HG03460 (cell line): ENCODE results near the gene MFGE8.
"Not testable (repeated sequence)": the region's sequence is repeated elsewhere in the genome, so short reads cannot be mapped to it uniquely, and the experiment has no call there.

Source experiments
- ATAC-seq: cut with Tn5 transposase; IDR thresholded peaks from one replicate; pipeline ENCODE4 v1.9.1; 2021; ENCODE audit not compliant: unreplicated experiment

Gene MFGE8, protein sequence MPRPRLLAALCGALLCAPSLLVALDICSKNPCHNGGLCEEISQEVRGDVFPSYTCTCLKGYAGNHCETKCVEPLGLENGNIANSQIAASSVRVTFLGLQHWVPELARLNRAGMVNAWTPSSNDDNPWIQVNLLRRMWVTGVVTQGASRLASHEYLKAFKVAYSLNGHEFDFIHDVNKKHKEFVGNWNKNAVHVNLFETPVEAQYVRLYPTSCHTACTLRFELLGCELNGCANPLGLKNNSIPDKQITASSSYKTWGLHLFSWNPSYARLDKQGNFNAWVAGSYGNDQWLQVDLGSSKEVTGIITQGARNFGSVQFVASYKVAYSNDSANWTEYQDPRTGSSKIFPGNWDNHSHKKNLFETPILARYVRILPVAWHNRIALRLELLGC

DNA sequence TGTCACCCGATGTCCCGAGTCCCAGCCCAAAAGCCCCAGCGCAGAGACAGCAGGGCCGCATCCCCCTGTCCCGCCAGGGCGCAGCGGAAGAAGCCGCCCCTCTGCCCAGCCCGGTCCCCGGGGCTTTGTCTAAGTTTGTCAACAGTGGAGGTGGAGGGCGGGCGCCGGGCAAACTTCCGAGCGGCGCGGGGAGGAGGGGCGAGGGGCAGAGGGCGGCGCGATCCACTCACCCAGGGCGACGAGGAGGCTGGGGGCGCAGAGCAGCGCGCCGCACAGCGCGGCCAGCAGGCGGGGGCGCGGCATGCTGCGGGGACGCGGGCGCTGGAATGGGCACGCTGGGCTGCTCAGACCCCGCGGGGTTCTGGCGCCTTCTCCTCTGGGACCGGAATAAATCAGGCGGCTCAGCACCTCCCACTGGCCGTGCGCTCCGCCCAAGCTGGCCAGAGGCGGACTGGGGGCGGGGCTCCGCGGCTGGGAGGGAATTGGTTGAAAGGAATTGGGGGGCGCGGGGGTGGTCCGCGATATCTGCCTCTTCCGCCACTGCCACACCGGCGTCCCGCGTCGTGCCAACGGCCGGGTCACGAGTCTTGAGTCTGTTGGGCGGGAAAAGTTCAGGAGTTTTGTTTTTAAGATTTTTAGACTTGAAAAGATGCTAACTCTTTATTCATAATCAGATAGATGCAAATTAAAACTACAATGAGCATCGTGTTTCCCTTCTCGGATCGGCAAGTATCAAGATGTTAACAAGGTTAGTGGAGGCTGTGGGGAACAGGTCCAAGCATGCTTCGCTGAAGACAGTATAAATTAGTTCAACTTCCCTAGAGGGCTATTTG is at the start of gene MFGE8:
Gene MFGE8 (minus strand): TSS at position 363 of the 833 bp plus-strand sequence. CDS start 60 bp downstream, at position 303.
- peak; percentile 86 for ATAC-seq

DNA sequence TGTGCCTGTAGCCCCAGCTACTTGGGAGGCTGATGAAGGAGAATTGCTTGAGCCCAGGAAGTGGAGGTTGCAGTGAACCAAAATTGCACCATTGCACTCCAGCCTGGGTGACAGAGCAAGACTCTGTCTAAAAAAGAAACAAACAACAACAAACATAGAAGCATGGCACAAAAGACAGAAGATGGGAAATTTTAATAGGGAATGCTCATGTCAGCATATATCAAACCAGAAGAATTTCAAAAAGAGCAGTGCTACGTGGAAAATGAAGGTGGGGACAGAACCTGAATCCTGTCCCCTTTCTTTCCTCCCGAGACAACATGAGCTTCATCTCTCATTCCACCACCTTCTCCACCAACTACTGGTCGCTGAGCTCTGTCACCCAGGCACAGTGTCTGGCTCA is 46.3 kb upstream of the MFGE8 start:
- no peak for ATAC-seq

DNA sequence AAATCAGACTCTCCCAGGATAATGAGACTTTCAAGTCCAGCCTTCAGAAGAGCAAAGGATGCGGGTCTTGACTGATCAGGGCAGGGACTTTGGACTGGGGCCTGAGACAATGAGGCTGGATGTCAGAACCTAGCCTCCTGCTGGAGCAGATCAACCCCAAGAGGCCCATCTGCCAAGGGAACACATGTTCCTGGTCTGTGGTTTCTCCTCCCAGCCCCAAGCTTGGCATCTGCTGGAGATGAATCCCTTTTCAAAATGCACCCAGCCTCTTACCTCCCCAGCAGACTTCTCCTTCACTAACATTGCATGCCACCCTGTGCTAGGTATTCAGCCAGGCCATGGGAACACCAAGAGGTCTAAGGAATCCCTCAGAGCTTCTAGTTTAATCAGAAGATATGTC is 43.7 kb upstream of the MFGE8 start:
- no peak for ATAC-seq

DNA sequence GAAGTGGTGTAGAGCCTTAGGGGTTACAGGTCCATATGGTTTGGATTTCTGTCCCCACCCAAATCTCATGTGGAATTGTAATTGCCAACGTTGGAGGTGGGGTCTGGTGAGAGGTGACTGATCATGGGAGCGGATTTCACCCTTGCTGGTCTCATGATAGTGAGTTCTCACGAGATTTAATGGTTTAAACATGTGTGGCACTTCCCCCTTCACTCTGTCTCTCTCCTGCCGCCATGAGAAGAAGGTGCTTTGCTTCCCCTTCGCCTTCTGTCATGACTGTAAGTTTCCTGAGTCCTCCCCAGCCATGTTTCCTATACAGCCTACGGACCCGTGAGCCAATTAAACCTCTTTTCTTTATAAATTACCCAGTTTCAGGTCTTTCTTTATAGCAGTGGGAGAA is 43.1 kb upstream of the MFGE8 start:
- no peak for ATAC-seq

DNA sequence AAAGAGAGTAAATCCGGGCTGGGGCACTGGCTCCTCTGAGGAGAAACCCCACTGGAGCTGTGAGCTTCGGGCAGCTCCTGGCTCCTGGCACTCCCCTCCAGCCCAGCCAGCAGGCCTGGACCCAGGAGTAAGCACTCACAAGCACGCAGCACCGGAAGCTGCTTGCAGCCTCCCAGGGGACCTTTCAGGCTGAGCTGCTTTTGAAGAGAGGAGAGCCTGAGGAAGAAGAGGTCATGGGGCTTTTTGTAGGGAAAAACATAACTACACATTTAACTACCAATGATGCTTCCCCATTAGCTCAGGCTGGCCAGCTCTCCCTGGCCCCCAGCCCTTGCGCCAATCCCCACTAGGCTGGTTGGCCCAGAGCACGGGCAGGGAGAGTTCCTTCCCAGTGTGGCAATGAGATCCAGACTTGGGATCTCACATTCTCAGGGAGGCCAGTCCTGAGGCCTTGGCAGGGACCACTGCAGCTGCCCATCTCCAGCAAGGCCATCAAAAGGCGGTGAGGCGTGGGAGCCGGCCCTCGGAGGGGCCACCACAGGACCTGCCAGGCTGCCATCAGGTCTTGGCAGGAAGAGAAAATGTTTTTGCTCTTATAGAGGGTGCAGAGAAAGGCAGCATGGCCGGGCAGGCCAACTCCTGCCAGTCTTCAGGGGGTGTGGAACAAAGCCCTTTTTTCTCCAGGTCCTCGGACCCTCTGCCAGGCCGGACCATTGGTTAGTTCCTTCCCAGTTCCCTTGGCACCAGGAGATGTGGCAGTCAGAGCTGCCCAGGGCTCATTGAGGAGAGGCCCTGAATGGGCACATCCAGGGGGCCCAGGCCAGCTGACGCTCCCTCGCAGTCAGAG is 41.5 kb upstream of the MFGE8 start:
- ATAC-seq, result no peak

DNA sequence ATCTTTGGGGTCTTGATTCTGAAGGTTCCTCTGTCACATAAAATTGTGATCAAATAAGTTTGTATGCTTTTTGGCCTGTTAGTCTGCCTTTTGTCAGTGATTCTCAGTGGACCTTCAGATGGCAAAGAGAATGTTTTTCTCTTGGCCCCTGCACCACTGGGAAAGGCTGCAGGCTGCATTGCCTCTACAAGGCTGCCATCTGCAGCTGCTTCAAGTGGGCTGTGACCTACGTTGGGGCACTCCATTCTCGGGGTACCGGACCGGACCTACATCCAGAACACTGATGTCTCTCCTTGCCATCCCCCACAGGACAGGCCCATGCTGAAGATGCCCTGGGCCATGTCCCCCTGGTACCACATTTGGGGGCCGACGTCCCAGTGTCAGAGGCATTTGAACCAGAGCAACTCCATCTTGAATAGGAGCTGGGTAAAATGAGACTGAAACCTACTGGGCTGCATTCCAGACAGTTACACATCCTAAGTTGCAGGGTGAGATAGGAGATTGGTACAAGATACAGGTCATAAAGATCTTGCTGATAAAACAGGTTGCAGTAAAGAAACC is 37.5 kb upstream of the MFGE8 start:
- no peak for ATAC-seq

DNA sequence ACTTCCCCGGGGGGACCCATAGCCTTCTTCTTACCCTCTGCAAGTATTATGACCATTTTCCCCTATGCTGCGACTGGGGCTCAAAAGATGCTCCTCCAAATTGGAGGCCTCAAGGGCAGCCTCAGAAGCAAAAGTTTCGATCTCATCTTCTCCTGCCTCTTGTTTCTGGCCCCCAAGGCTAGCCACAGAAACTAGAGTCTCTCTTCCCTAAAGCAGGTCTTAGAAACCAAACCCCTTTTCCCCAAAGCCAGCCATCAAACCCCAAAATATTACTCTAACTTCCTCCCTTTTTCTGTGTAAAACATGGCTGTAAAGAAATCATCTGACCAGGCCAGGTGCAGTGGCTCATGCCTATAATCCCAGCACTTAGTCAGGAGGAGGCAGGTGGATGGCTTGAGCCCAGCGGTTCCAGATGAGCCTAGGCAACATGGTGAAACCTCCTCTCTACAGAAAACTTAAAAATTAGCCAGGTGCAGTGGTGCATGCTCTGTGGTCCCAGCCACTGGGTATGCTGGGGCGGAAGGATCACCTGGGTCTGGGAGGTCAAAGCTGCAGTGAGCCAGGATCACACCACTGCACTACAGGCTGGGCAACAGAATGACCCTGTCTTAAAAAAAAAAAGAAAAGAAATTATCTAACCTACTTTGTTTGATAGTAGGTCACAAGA is 36.7 kb upstream of the MFGE8 start:
- ATAC-seq, result peak; percentile 80

DNA sequence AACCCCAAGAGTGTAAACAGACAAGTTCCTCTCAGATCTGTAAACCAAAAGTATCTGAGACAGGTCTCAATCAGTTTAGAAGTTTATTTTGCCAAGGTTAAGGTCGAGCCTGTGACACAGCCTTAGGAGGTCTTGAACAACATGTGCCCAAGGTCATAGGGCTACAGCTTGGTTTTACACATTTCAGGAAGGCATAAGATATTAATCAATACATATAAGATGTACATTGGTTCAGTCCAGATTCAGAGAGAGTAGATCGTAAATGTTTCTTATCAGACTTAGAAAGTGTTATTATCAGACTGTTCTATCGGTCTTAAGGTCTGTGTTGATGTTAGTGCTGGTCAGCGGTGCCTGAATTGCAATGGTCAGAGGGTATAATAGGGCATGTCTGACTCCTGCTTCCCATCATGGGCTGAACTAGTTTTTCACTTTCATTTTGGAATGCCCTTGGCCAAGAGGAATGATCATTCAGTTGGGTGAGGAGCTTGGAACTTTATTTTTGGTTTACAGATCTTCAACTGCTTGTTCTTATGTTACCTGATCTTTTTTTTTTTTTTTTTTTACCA is 27.0 kb upstream of the MFGE8 start:
- no peak for ATAC-seq

DNA sequence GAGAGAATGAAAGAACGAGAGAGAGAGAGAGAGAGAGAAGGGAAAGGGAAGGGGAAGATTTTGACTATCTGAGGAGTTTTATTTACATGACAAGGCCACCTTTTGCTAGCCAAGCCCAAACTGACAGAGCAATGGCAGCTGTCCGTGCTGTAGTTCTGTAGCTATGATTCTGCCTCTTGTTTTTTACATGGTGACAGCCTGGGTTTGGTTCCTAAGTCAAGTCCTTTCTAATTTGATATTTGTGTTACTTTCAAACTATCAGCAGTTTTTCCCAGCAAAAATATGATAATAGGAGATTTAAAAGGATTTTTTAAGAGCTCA is 26.3 kb upstream of the MFGE8 start:
- ATAC-seq, result no peak

DNA sequence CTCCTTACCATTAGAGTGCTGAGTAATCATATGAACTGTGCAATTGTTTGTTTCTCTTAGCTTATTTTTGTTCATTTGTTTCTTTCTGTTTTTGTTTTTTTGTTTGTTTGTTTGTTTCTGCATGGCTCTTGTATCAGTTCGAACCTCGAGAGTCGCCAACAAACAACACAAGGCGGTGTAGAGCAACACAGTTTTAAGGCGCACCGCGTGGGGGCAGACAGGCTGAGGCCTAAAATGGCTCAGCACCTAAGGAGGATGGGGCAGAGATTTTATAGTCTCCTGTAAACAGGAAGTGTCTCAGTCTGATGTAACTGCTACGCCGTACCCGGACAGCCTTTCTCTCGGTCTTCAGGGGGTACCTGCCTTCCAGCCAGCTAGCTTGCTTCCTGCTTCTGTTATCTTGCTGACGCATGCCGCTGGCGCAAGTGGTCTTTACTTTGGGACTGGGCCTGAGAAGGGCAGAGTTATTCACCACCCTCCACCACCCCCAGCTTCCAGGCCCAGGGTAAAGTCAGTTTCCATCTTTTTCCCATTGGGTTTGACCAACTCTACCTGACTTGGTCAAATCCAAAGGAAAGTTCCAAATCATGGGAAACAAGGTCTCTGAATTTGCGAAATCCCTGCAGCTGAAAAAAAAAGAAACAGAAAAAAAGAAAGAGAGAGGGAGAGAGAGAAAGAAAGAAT is 25.8 kb upstream of the MFGE8 start:
- ATAC-seq, result no peak

DNA sequence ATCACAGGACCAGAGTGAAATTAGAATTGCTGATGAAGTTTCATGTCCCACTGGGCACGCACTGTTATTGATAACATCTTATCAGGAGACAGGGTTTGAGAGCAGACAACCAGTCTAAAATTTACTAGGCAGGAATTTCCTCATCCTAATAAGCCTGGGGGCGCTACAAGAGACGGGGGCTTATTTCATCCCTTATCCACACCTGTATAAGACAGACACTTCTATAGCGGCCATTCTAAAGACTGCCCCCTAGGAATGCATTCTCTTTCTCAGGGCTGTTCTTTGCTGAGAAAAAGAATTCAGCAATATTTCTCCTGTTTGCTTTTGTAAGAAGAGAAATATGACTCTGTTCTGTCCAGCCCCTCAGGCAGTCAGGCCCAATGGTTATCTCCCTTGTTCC is 21.3 kb upstream of the MFGE8 start:
- ATAC-seq, result not testable (repeated sequence)

DNA sequence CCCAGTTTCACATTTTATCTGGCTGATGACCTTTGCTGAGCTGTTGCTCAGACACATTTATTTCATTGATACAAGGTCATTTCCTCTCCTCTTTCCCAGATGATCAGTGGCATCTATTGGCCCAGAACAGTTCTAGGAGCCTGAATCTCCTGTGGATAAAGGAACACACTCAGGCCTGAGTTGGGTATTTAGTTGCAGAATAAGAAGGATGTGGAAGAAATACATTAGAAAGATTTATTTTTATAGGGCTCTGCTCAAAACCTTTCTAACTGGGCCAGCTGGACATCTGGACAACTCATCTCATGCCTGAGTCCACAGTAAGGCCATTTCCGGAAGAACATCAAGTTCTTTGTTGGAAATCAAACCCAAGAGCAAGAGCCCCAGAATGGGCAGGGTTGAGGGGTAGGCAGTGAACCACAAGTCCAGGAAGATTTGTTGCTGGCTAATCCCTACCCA is 19.7 kb upstream of the MFGE8 start:
- no peak for ATAC-seq

DNA sequence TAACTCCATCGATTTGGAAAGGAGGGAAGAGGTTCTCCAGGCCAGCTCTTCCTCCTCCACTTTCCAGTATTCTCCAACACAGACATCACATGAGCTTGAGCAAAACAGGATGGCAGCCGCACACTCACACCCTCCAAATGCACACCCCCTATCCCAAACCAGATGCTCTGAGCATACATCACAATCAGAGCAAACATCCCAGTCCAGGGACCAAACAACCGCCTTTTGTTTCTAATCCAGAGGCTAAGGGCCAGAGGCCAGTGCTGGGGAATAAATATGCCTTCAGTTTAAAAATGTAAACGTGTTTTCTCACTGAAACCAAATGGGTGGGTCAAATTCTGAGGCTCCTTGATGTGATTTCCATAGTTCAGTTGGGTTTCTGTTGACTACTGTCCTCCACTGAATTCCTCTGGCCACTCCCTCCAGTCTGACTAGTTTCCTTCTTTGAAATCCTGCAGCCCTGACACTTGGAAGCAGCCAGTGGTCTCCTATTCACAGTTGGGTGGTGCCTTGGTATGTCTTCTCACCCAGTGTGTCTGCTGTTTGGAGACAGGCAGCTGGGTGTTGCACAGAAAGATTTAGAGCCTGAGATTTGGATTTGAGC is 19.2 kb upstream of the MFGE8 start:
- ATAC-seq, result no peak

DNA sequence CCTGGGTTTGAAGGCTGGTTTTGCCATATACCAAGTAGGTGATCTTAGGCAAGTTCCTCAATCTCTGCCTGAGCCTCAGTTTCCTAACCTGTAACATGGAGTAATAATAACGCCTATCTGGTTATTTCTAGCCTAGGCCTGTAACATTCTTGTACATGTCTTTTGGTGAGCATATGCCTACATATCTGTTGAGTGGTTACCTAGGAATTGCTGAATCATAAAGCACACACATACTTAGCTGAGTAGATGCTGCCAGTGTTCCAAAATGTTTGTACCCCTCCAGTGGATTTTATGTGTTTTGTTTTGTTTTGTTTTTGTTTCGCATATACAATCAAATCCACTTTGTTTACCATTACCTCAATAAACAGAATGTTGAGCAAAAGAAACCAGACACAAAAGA is 17.4 kb upstream of the MFGE8 start:
- no peak for ATAC-seq

DNA sequence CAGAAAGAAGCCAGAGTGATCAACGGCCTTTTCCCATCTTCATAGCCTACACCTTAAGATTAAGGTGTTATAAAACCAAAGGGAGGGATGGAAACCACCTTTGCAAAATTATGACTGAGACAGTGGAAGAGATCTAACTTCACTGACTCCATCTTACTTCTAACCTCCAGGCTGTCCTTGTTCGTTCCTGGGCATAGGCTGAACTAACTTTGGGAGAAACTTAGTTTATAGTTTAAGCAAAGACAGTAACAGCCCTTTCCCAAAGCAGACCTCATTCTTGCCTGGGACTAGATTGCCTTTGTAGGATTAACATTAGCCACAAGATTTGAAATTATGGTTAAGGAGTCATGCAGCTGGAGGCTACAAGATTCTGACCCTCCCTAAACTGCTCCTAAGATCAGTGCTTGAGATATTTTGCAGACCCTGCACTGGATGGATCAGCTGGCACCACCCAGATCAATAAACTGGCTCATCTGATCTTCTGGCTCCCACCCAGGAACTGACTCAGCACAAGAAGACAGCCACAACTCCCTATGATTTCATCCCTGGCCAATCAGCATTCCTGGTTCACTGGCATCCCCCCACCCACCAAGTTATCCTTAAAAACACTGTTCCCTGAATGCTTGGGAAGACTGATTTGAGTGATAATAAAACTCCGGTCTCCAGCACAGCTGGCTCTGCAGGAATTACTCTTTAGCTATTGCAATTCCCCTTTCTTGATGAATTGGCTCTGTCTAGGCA is 16.3 kb upstream of the MFGE8 start:
- ATAC-seq, result not testable (repeated sequence)

DNA sequence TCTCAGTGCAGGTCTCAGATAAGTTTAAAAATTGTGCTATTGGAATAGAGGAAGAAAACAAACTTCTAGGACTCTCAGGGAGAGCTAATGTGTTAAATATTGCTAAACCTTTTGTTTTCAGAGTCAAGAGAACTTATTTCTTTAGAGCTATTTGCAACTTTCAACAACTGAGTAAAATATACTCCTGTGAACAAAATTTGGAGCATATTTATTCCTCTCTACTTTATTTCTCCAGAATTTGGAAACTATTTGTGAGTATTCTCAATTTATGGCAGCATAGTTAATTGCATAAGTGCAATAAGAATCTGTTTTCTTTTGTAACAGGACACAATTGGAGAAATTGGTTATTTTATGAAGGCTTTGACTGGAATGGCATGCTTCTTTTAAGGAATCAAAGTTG is 15.0 kb upstream of the MFGE8 start:
- not testable (repeated sequence) for ATAC-seq

DNA sequence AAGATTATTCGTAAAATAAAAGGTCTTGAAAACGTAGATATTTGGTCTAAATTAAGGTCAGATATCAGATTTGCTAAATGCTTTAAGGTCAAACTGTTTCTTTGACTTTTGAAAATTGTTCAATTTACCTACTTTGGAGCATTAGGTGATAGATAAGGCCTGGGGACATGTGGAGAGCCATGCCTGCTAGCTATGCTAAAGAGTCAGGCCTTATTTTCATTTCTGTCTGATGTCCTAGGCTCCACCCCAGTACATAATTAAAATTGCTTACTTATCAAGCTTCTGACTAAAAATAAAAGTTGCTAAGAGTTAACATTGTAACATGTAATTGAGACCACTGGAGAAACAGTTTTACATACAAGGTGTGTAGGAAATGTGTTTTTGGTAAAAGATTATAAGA is 12.5 kb upstream of the MFGE8 start:
- ATAC-seq, result not testable (repeated sequence)

DNA sequence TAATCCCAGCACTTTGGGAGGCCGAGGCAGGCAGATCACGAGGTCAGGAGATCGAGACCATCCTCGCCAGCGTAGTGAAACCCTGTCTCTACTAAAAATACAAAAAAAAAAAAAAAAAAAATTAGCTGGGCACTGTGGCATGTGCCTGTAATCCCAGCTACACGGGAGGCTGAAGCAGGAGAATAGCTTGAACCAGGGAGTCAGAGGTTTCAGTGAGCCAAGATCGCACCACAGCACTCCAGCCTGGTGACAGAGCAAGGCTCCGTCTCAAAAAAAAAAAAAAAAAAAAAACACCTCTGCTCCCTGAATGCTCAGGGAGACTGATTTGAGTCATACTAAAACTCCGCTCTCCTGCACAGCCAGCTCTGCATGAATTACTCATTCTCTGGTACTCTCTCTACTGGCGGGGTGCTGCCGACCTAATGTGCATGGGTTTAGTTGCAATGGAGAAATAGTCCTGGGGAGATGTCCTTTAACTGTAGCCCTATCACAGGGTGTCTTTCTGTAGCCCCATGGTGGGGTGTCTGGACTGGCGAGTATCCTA is 7.8 kb upstream of the MFGE8 start:
- ATAC-seq, result peak; percentile 67
